H1 (cell line): ENCODE data around the gene FBLN2. TPM values are rescaled to one million over a fixed set of nuclear protein-coding genes. Genes with fewer than 3 reads are reported as not detected.
A peak's percentile ranks its signal among the peaks of the same experiment; 100 is the strongest.

Experiments used
- CTCF ChIA-PET: fragments of 300-600 bp; sonication (Branson Sonifier 250); formaldehyde crosslinking; loops from one replicate; lab custom pipeline; 2021; ENCODE audit not compliant: partially characterized antibody; lab: Charles Lee
- POLR2A ChIA-PET: fragments of 300-600 bp; sonication (Branson Sonifier 250); formaldehyde crosslinking; loops from one replicate; lab custom pipeline; 2021; ENCODE audit warnings: inconsistent platforms; ENCODE audit not compliant: partially characterized antibody; lab: Charles Lee
- DNase-seq, 2 experiments: peaks; one replicate each; pipeline versions ENCODE4 v3.0.0 to v3.0.0-alpha.2; 2010 to 2022; ENCODE audit warnings: low spot score in 2 of 2, low read depth in 1 of 2, mixed read lengths in 1 of 2
- FAIRE-seq: peaks from 2 replicates; lab custom pipeline; 2011; peaks lifted over from hg19 to GRCh38; lab: Jason Lieb, UNC
- H2AFZ ChIP-seq: 2 replicates; pipeline ENCODE4 v1.8.1; 2012; ENCODE audit warnings: low read length, inconsistent platforms
- H2AK5ac ChIP-seq: 2 replicates; pipeline ENCODE4 v1.6.1; 2013; ENCODE audit warnings: low read depth, low read length
- H2BK120ac ChIP-seq: replicated peaks from 2 replicates; pipeline ENCODE3; 2013; ENCODE audit warnings: low read depth, low read length, inconsistent platforms
- H2BK12ac ChIP-seq: 2 replicates; pipeline ENCODE4 v1.6.1; 2013; ENCODE audit warnings: low read depth, low read length
- H2BK15ac ChIP-seq: 2 replicates; pipeline ENCODE4 v1.6.1; 2013; ENCODE audit warnings: low read length
- H2BK20ac ChIP-seq: 2 replicates; pipeline ENCODE4 v1.6.1; 2013; ENCODE audit warnings: low read length
- H2BK5ac ChIP-seq: 2 replicates; pipeline ENCODE4 v1.6.1; 2013; ENCODE audit warnings: low read depth, low read length
- H3K14ac ChIP-seq: 2 replicates; pipeline ENCODE4 v1.6.1; 2013; ENCODE audit warnings: inconsistent platforms; ENCODE audit not compliant: insufficient read length
- H3K18ac ChIP-seq: 2 replicates; pipeline ENCODE4 v1.6.1; 2013; ENCODE audit warnings: low read length; ENCODE audit errors: extremely low read depth
- H3K23ac ChIP-seq: 2 replicates; pipeline ENCODE4 v1.6.1; 2013; ENCODE audit warnings: inconsistent platforms; ENCODE audit not compliant: insufficient read length
- H3K23me2 ChIP-seq: 2 replicates; pipeline ENCODE4 v1.6.1; 2013; ENCODE audit warnings: low read depth, low read length
- H3K27ac ChIP-seq: 2 replicates; pipeline ENCODE4 v1.6.1; 2011; ENCODE audit warnings: low read depth, low read length, inconsistent platforms
- H3K27me3 ChIP-seq, 4 experiments: replicated peaks in 1 of 4; 1 replicate in 1 of 4; 2 replicates in 3 of 4; pipeline versions ENCODE4 v1.6.1 to v1.8.1; 2011 to 2013; ENCODE audit warnings: low read length in 3 of 4, mild to moderate bottlenecking in 3 of 4, inconsistent platforms in 2 of 4, mixed read lengths in 2 of 4, moderate library complexity in 1 of 4; ENCODE audit not compliant: control insufficient read depth in 3 of 4, insufficient read depth in 3 of 4; ENCODE audit errors: extremely low read depth in 1 of 4
- H3K36me3 ChIP-seq, 4 experiments: 2 replicates each; pipeline versions ENCODE4 v1.6.1 to v1.8.1; 2011 to 2013; ENCODE audit warnings: mild to moderate bottlenecking in 4 of 4, low read length in 3 of 4, moderate library complexity in 2 of 4, control low read depth in 1 of 4, inconsistent platforms in 1 of 4; ENCODE audit not compliant: insufficient read depth in 4 of 4, control insufficient read depth in 2 of 4
- H3K4ac ChIP-seq: replicated peaks from 2 replicates; pipeline ENCODE3; 2013; ENCODE audit warnings: low read length, low read depth, mixed read lengths, inconsistent platforms; ENCODE audit not compliant: insufficient read length
- H3K4me1 ChIP-seq, 4 experiments: replicated peaks in 1 of 4; 1 replicate in 1 of 4; 2 replicates in 3 of 4; pipeline versions ENCODE4 v1.6.1 to v1.8.1; 2011 to 2013; ENCODE audit warnings: low read length in 3 of 4, inconsistent platforms in 2 of 4, mixed read lengths in 1 of 4; ENCODE audit not compliant: insufficient read depth in 4 of 4, control insufficient read depth in 3 of 4
- H3K4me2 ChIP-seq, 2 experiments: 2 replicates each; pipeline versions ENCODE4 v1.6.1 to v1.8.1; 2011 to 2013; ENCODE audit warnings: low read depth in 2 of 2, low read length in 2 of 2, control low read depth in 1 of 2, inconsistent platforms in 1 of 2, mild to moderate bottlenecking in 1 of 2; ENCODE audit not compliant: insufficient read depth in 1 of 2
- H3K4me3 ChIP-seq, 4 experiments: fragments of 200-600, 300-600 bp in 1 of 4; sonication (generic), shearing (Covaris generic), sonication (Bioruptor Twin) in 1 of 4; 2 replicates each; pipeline versions ENCODE4 v1.5.1 to v1.8.1; 2011 to 2016; ENCODE audit warnings: low read length in 4 of 4, low read depth in 3 of 4, control low read depth in 2 of 4, inconsistent platforms in 2 of 4, mild to moderate bottlenecking in 2 of 4, mixed read lengths in 1 of 4, moderate library complexity in 1 of 4; ENCODE audit not compliant: insufficient read depth in 2 of 4; ENCODE audit errors: extremely low read depth in 1 of 4
- H3K56ac ChIP-seq: replicated peaks from 2 replicates; pipeline ENCODE3; 2013; ENCODE audit warnings: low read depth, mild to moderate bottlenecking, mixed read lengths, low read length, inconsistent platforms; ENCODE audit not compliant: insufficient read length
- H3K79me1 ChIP-seq: 2 replicates; pipeline ENCODE4 v1.6.1; 2013; ENCODE audit warnings: low read depth, low read length, control low read depth
- H3K79me2 ChIP-seq, 2 experiments: 2 replicates each; pipeline versions ENCODE4 v1.6.1 to v1.8.1; 2012 to 2013; ENCODE audit warnings: low read length in 2 of 2, mild to moderate bottlenecking in 2 of 2, inconsistent platforms in 1 of 2; ENCODE audit not compliant: insufficient read depth in 2 of 2, control insufficient read depth in 1 of 2
- H3K9ac ChIP-seq, 4 experiments: replicated peaks in 1 of 4; 1 replicate in 1 of 4; 2 replicates in 3 of 4; pipeline versions ENCODE4 v1.6.1 to v1.8.1; 2011 to 2013; ENCODE audit warnings: low read depth in 3 of 4, low read length in 3 of 4, control low read depth in 2 of 4, mild to moderate bottlenecking in 2 of 4, moderate library complexity in 2 of 4, inconsistent platforms in 1 of 4; ENCODE audit errors: extremely low read depth in 1 of 4
- H3K9me3 ChIP-seq, 2 experiments: 2 replicates each; pipeline versions ENCODE4 v1.6.1 to v1.8.1; 2012 to 2013; ENCODE audit warnings: mild to moderate bottlenecking in 2 of 2, moderate library complexity in 2 of 2, control low read depth in 1 of 2, inconsistent platforms in 1 of 2, low read depth in 1 of 2, low read length in 1 of 2, mixed read lengths in 1 of 2; ENCODE audit not compliant: insufficient read depth in 2 of 2
- H4K20me1 ChIP-seq, 2 experiments: replicated peaks in 1 of 2; 2 replicates each; pipeline versions ENCODE3 to v1.8.1; 2011 to 2013; ENCODE audit warnings: inconsistent platforms in 2 of 2, low read length in 2 of 2, mild to moderate bottlenecking in 1 of 2; ENCODE audit not compliant: insufficient read depth in 2 of 2, control insufficient read depth in 1 of 2
- H4K5ac ChIP-seq: 2 replicates; pipeline ENCODE4 v1.6.1; 2013; ENCODE audit warnings: low read length, low read depth, mixed read lengths, inconsistent platforms; ENCODE audit not compliant: insufficient read length
- H4K8ac ChIP-seq: 2 replicates; pipeline ENCODE4 v1.8.0; 2013; ENCODE audit warnings: mild to moderate bottlenecking, moderate library complexity, low read length, inconsistent platforms; ENCODE audit not compliant: insufficient read depth; ENCODE audit errors: extremely low read depth
- H4K91ac ChIP-seq: replicated peaks from 2 replicates; pipeline ENCODE3; 2013; ENCODE audit warnings: low read length, mixed read lengths, inconsistent platforms; ENCODE audit not compliant: insufficient read length
- CTCF ChIP-seq, 3 experiments: IDR thresholded peaks; 1 replicate in 2 of 3; 2 replicates in 1 of 3; pipeline versions ENCODE4 v1.5.1 to v1.6.1; 2011; ENCODE audit warnings: low read length in 3 of 3, mild to moderate bottlenecking in 3 of 3, inconsistent platforms in 2 of 3, low read depth in 1 of 3, moderate library complexity in 1 of 3; ENCODE audit not compliant: insufficient read depth in 1 of 3; ENCODE audit errors: control extremely low read depth in 1 of 3
- JUND ChIP-seq: IDR thresholded peaks from 2 replicates; pipeline ENCODE4 v1.6.1; 2011; ENCODE audit warnings: mild to moderate bottlenecking, improper control_type of control experiment, low read length
- WGBS, 2 experiments: shearing (Covaris generic) in 1 of 2; methylation state at CpG; one replicate each; pipeline versions ENCODE4 v1.1.6 to v1.1.7; 2013 to 2015; ENCODE audit warnings: low lambda C conversion rate in 2 of 2, mixed read lengths in 2 of 2, inconsistent platforms in 1 of 2, low coverage in 1 of 2, missing lambda C conversion rate in 1 of 2; ENCODE audit not compliant: insufficient replicate concordance in 2 of 2, insufficient coverage in 1 of 2, insufficient read length in 1 of 2; ENCODE audit errors: extremely low coverage in 1 of 2, missing lambda C conversion rate in 1 of 2; 5-methylcytosine and 5-hydroxymethylcytosine counted together
- polyA plus RNA-seq, 7 experiments: library from polyadenylated mRNA; depleted of rRNA in 3 of 7; stranded (reverse) in 5 of 7; unstranded in 2 of 7; fragments of >200 nt in 5 of 7; fragments of 200-250 nt in 2 of 7; gene quantifications; 1 replicate in 5 of 7; 2 replicates in 1 of 7; 4 replicates in 1 of 7; pipeline versions ENCODE4 v1.2.1 to v1.2.3, GENCODE V29; 2011 to 2013; ENCODE audit warnings: missing spikeins in 2 of 7, mixed read lengths in 2 of 7
- total RNA-seq: library from RNA; stranded (reverse); fragmentation: NEBNext Ultra II Directional; extraction: Animal tissue kit (Norgen Biotek cat#: 25700); gene quantifications from 2 replicates; pipeline ENCODE4 v1.2.1, GENCODE V29; 2021

Gene FBLN2
- total and polyA plus RNA-seq, 2 of the 8 experiments (the other 6 are each of a cell fraction or from before 2014, with no cell fraction given) = 17.4 to 24.2 TPM

DNA sequence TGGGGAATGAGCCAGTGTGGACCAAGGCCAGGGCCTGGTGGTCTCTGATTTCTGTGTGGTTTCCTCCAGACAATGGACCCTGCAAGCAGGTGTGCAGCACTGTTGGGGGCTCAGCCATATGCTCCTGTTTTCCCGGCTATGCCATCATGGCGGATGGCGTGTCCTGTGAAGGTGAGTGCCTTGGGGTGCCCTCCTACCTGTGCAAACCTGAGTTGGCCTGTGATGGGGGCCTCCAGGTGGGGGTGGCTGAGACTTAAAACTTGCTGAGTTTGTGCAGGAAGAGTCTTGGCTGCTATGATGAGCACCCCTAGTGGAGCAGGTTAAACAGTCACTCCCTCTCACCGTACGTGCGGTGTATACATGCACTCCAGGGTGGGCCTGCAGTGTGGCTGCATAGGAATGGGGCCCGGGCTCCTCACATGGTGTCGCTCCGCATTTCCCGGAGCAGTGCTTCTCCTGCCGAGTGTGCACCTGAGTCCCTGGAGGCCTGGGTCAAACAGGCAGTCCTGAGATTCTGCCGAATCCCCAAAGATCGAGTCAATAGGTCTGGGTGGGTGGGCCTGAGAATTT lies 70.8 kb downstream of the FBLN2 start:
- POLR2A ChIA-PET = no interaction called here
- no peak overlapping the region for H3K4me3 ChIP-seq
- H3K9me3 ChIP-seq = no peaks in the 10 kb centered on the region; a peak in 1 of 4 replicates
- no peak overlapping the region for H2BK5ac ChIP-seq
- no peaks in the 10 kb centered on the region for H3K36me3 ChIP-seq
- FAIRE-seq (no peak), DNase-seq (no peak)
- peaks cover 10% of the 10 kb centered on the region; the same call in 1 of the 2 replicates for H3K23me2 ChIP-seq
- H4K8ac ChIP-seq = no peak overlapping the region
- no peak overlapping the region for H2AFZ ChIP-seq
- H3K79me2 ChIP-seq = no peaks in the 10 kb centered on the region
- no peak overlapping the region for H3K27ac ChIP-seq
- no peak overlapping the region for H3K23ac ChIP-seq
- H3K18ac ChIP-seq = no peak overlapping the region
- H2BK20ac ChIP-seq = no peak overlapping the region
- H3K9ac ChIP-seq = no peak overlapping the region
- H2AK5ac ChIP-seq = no peak overlapping the region
- peaks cover 0 to 7% (median 3%) of the 10 kb centered on the region in 4 experiments; a peak in 3 of 7 replicates for H3K4me1 ChIP-seq
- peaks cover 0 to 7% of the 10 kb centered on the region in 2 experiments for H4K20me1 ChIP-seq
- H2BK120ac ChIP-seq = no peak overlapping the region
- TF ChIP-seq CTCF (IDR thresholded peaks at IDR 0.05; ENCODE audit: control extremely low read depth in 1 of 3, insufficient read depth in 1 of 3, low read depth in 1 of 3, low read length in 3 of 3) = peak in 1 of 3 experiments; percentile 11; a peak in 1 of 4 replicates
- TF ChIP-seq JUND = no peak
- 90% methylated on average over 13 of the region's 13 CpGs; no CpG with 5 or more reads in 1 of the 2 experiments for WGBS, 2 experiments
- H3K14ac ChIP-seq = no peak overlapping the region
- H3K27me3 ChIP-seq = no peaks in the 10 kb centered on the region
- no peaks in the 10 kb centered on the region for H3K79me1 ChIP-seq
- H2BK12ac ChIP-seq = no peak overlapping the region
- no peak overlapping the region for H4K91ac ChIP-seq
- no peak overlapping the region for H3K4ac ChIP-seq
- H4K5ac ChIP-seq = no peak overlapping the region
- no peak overlapping the region for H3K4me2 ChIP-seq
- CTCF ChIA-PET = interaction anchor here (1.5 to 4.2 kb wide), 4 partner anchors 20 to 125 kb away, joined by 3 to 28 read pairs (median 6); no protein-coding TSS in a partner anchor
- no peak overlapping the region for H3K56ac ChIP-seq
- H2BK15ac ChIP-seq = no peak overlapping the region
